ENCODE data around the gene ARID1B. TPM values are rescaled to one million over a fixed set of nuclear protein-coding genes. Genes with fewer than 3 reads are reported as not detected.

The ARID1B gene
- total and polyA plus RNA-seq, 2 of the 13 experiments (the other 11 are each of a cell fraction or from before 2014, with no cell fraction given): 20.1 to 32.6 TPM

DNA sequence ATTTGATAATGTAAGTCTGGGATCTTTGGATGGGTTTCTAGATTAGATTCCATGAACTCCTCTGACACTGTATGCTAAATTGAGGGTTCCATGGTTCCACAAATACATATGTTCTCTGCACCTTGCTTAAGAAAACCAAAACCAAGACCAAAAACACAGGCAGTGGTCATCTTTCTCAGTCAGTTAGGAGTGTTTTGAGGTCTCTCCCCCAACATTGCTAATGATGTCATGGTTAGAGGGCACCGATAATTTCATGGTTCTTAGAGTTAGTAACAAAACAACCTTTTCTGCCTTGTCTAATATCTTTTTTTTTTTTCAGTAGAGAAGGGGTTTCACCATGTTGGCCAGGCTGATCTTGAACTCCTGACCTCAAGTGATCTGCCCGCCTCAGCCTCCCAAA lies 44.5 kb downstream of the ARID1B start:
- Histone ChIP-seq H3K4me1 (ENCODE audit: insufficient read depth, low read length) (peaks cover 18% of the 10 kb centered on the region), H2AFZ (ENCODE audit: low read length) (no peak overlapping the region), H3K4me2 (ENCODE audit: low read depth, low read length) (no peak overlapping the region), H3K79me2 (ENCODE audit: insufficient read depth, low read length) (peaks cover 97% of the 10 kb centered on the region), H3K4me3 (replicated peaks in 1 of 3; ENCODE audit: insufficient read depth in 1 of 3, low read depth in 2 of 3, low read length in 3 of 3) (no peak overlapping the region), H4K20me1 (ENCODE audit: insufficient read depth, low read length) (peaks cover 45% of the 10 kb centered on the region), H3K27me3 (ENCODE audit: control insufficient read depth in 1 of 2, insufficient read depth in 2 of 2, low read length in 2 of 2) (no peaks in the 10 kb centered on the region), H3K27ac (ENCODE audit: extremely low read length, insufficient read depth, low read length) (no peak overlapping the region), H3K9ac (ENCODE audit: insufficient read depth, low read depth, low read length) (no peak overlapping the region), H3K9me3 (ENCODE audit: low read length) (no peaks in the 10 kb centered on the region), H3K36me3 (replicated peaks in 1 of 2; ENCODE audit: control insufficient read depth in 1 of 2, insufficient read depth in 2 of 2, low read length in 2 of 2) (peaks cover 0 to 3% of the 10 kb centered on the region in 2 experiments; a peak in 2 of 5 replicates)
- 95% methylated on average over 2 of the region's 2 CpGs for WGBS (ENCODE audit: low lambda C conversion rate)
- no peak for ATAC-seq
- POLR2A ChIA-PET: no interaction called here
- intact Hi-C loops (cut with micrococcal nuclease; ENCODE audit: unreplicated experiment) (no loop called here), in situ Hi-C loops (cut with HindIII; ENCODE audit: extremely low pct_ligation_motif_present, low pct_unique_long_range_greater_than_20kb) (no loop called here)
- no peak for FAIRE-seq
- DNase-seq (ENCODE audit: low spot score): no peak
- BruUV-seq (replicated peaks): no TSS peak
- TF ChIP-seq CENPX (CRISPR knock-in tag; IDR thresholded peaks at IDR 0.05): no peak
- TF ChIP-seq ATF7 (IDR thresholded peaks at IDR 0.05): peak; percentile 79
- TF ChIP-seq ATF7 (CRISPR knock-in tag; IDR thresholded peaks at IDR 0.05): no peak
- CTCF ChIA-PET (ENCODE audit: low intra/inter-chr PET ratio, low total read pairs): no interaction called here

GRCh38 chr6:156822747-156823206 lies 45.6 kb downstream of the ARID1B start:
- Histone ChIP-seq H3K27ac (ENCODE audit: extremely low read length, insufficient read depth, low read length) (no peak overlapping the region), H3K4me2 (ENCODE audit: low read depth, low read length) (no peak overlapping the region), H3K9me3 (ENCODE audit: low read length) (no peaks in the 10 kb centered on the region), H3K9ac (ENCODE audit: insufficient read depth, low read depth, low read length) (no peak overlapping the region), H4K20me1 (ENCODE audit: insufficient read depth, low read length) (peaks cover 41% of the 10 kb centered on the region), H3K27me3 (ENCODE audit: control insufficient read depth in 1 of 2, insufficient read depth in 2 of 2, low read length in 2 of 2) (no peaks in the 10 kb centered on the region), H3K4me3 (replicated peaks in 1 of 3; ENCODE audit: insufficient read depth in 1 of 3, low read depth in 2 of 3, low read length in 3 of 3) (no peak overlapping the region), H3K4me1 (ENCODE audit: insufficient read depth, low read length) (peaks cover 22% of the 10 kb centered on the region), H3K79me2 (ENCODE audit: insufficient read depth, low read length) (peaks cover 95% of the 10 kb centered on the region), H2AFZ (ENCODE audit: low read length) (no peak overlapping the region), H3K36me3 (replicated peaks in 1 of 2; ENCODE audit: control insufficient read depth in 1 of 2, insufficient read depth in 2 of 2, low read length in 2 of 2) (peaks cover 0 to 3% of the 10 kb centered on the region in 2 experiments; a peak in 2 of 5 replicates)
- TF ChIP-seq ZFP90 (CRISPR knock-in tag; IDR thresholded peaks at IDR 0.05; ENCODE audit: borderline replicate concordance) (no peak), RARA (CRISPR knock-in tag; IDR thresholded peaks at IDR 0.05) (0 out of 2 replicates have a peak, but pooled peaks have one; percentile 7), ZMYM4 (CRISPR knock-in tag; IDR thresholded peaks at IDR 0.05) (0 out of 2 replicates have a peak, but pooled peaks have one; percentile 11), ZBTB38 (CRISPR knock-in tag; IDR thresholded peaks at IDR 0.05) (peak; percentile 20; the same call in 1 of the 2 replicates), EZH2 (conservative IDR thresholded peaks at IDR 0.05; ENCODE audit: low read depth, low read length) (no peak), FOXA3 (CRISPR knock-in tag; IDR thresholded peaks at IDR 0.05) (peak; percentile 42), MEF2D (CRISPR knock-in tag; IDR thresholded peaks at IDR 0.05) (peak; percentile 90), ARID5B (CRISPR knock-in tag; IDR thresholded peaks at IDR 0.05) (peak; percentile 25; the same call in 1 of the 2 replicates), ZNF788 (CRISPR knock-in tag; IDR thresholded peaks at IDR 0.05; ENCODE audit: borderline replicate concordance) (0 out of 2 replicates have a peak, but pooled peaks have one; percentile 41)
- TF ChIP-seq, protein P1, sequence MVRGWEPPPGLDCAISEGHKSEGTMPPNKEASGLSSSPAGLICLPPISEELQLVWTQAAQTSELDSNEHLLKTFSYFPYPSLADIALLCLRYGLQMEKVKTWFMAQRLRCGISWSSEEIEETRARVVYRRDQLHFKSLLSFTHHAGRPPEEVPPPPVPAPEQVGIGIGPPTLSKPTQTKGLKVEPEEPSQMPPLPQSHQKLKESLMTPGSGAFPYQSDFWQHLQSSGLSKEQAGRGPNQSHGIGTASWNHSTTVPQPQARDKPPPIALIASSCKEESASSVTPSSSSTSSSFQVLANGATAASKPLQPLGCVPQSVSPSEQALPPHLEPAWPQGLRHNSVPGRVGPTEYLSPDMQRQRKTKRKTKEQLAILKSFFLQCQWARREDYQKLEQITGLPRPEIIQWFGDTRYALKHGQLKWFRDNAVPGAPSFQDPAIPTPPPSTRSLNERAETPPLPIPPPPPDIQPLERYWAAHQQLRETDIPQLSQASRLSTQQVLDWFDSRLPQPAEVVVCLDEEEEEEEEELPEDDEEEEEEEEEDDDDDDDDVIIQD (CRISPR knock-in tag; IDR thresholded peaks at IDR 0.05; ENCODE audit: low read depth): peak; percentile 85; the same call in 1 of the 2 replicates
- CTCF ChIA-PET (ENCODE audit: low intra/inter-chr PET ratio, low total read pairs): no interaction called here
- FAIRE-seq: no peak
- POLR2A ChIA-PET: no interaction called here
- intact Hi-C loops (cut with micrococcal nuclease; ENCODE audit: unreplicated experiment): no loop called here
- DNase-seq (ENCODE audit: low spot score): no peak
- in situ Hi-C loops (cut with HindIII; ENCODE audit: extremely low pct_ligation_motif_present, low pct_unique_long_range_greater_than_20kb): no loop called here
- WGBS (ENCODE audit: low lambda C conversion rate): 89% methylated on average over 14 of the region's 14 CpGs
- peak; percentile 54 for ATAC-seq
- no TSS peak for BruUV-seq (replicated peaks)
